Measurements from ENCODE around the gene RBBP9. TPM values are rescaled to one million over a fixed set of nuclear protein-coding genes. Genes with fewer than 3 reads are reported as not detected.

RBBP9 gene
- total RNA-seq, 1 experiment from 2014 or later: 6.8 TPM

DNA sequence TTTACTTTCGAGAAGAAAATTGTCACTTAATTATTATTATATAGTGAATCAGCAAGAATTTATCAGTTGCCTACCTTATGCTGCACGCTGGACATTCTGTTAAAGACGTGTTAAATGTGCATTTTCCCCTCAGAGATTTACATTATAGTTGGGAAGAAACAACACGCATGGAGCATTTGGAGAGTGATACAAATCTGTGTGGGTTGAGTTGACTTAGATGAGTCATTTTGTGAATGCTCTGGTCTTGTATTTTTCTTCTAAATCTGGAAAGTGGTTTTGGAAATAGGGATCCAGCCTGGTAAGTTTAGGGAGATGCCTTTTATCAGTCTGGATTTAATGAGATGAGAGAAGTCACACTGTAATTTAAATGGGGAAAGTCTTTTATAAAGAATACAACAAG, 46.2 kb upstream of the RBBP9 start:
- BruUV-seq (replicated peaks): no TSS peak
- Mint-ChIP-seq H3K36me3 (ENCODE audit: insufficient read depth, unreplicated experiment) (peaks cover 93% of the 10 kb centered on the region), H3K9me3 (ENCODE audit: unreplicated experiment) (no peaks in the 10 kb centered on the region), H3K4me1 (ENCODE audit: insufficient read depth, unreplicated experiment) (peaks cover 7% of the 10 kb centered on the region), H3K27ac (ENCODE audit: low read depth, unreplicated experiment) (no peak overlapping the region), H3K27me3 (ENCODE audit: insufficient read depth, unreplicated experiment) (no peaks in the 10 kb centered on the region), H3K4me3 (ENCODE audit: unreplicated experiment) (no peak overlapping the region)
- intact Hi-C loops (cut with micrococcal nuclease): no loop called here
- CTCF ChIA-PET: interaction anchor here (0.7 kb wide), 1 partner anchor 127 kb away, joined by 5 read pairs; no protein-coding TSS in a partner anchor
- POLR2A ChIA-PET: interaction anchor here (0.9 kb wide), 1 partner anchor 8 kb away, joined by 3 read pairs; no protein-coding TSS in a partner anchor
- TF ChIP-seq, protein P1, sequence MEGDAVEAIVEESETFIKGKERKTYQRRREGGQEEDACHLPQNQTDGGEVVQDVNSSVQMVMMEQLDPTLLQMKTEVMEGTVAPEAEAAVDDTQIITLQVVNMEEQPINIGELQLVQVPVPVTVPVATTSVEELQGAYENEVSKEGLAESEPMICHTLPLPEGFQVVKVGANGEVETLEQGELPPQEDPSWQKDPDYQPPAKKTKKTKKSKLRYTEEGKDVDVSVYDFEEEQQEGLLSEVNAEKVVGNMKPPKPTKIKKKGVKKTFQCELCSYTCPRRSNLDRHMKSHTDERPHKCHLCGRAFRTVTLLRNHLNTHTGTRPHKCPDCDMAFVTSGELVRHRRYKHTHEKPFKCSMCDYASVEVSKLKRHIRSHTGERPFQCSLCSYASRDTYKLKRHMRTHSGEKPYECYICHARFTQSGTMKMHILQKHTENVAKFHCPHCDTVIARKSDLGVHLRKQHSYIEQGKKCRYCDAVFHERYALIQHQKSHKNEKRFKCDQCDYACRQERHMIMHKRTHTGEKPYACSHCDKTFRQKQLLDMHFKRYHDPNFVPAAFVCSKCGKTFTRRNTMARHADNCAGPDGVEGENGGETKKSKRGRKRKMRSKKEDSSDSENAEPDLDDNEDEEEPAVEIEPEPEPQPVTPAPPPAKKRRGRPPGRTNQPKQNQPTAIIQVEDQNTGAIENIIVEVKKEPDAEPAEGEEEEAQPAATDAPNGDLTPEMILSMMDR (IDR thresholded peaks at IDR 0.05; ENCODE audit: unreplicated experiment): no peak
- DNase-seq (ENCODE audit: unreplicated experiment): no peak

GRCh38 chr20:18541741-18542140, 44.7 kb upstream of the RBBP9 start:
- CTCF ChIA-PET: interaction anchor here (1.1 to 1.2 kb wide), 2 partner anchors 19 to 1121 kb away, joined by 3 to 5 read pairs; no protein-coding TSS in a partner anchor
- Mint-ChIP-seq H3K9me3 (ENCODE audit: unreplicated experiment) (no peaks in the 10 kb centered on the region), H3K27me3 (ENCODE audit: insufficient read depth, unreplicated experiment) (no peaks in the 10 kb centered on the region), H3K4me3 (ENCODE audit: unreplicated experiment) (no peak overlapping the region), H3K4me1 (ENCODE audit: insufficient read depth, unreplicated experiment) (peaks cover 7% of the 10 kb centered on the region), H3K36me3 (ENCODE audit: insufficient read depth, unreplicated experiment) (peaks cover 86% of the 10 kb centered on the region), H3K27ac (ENCODE audit: low read depth, unreplicated experiment) (peak overlapping the region; percentile 47)
- DNase-seq (ENCODE audit: unreplicated experiment): peak; percentile 18
- TF ChIP-seq, protein P1 (IDR thresholded peaks at IDR 0.05; ENCODE audit: unreplicated experiment): no peak
- no TSS peak for BruUV-seq (replicated peaks)
- intact Hi-C loops (cut with micrococcal nuclease): no loop called here
- POLR2A ChIA-PET: interaction anchor here (1.2 to 1.7 kb wide), 3 partner anchors 12 to 34 kb away, joined by 3 to 5 read pairs (median 4); partner anchors contain the start of gene SEC23B

DNA sequence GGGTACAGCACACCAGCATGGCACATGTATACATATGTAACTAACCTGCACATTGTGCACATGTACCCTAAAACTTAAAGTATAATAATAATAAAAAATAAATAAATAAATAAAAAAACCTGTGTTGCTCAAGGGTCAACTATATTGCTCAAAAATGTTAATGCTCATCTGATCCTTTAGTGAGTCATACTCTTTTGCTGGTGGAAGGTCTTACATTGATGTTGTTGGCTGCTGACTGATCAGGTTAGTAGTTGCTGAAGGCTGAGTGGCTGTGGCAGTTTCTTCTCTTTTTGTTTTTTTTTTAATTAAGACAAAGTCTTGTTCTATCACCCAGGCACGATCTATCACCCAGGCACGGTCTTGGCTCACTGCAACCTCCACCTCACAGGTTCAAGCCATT, 40.6 kb upstream of the RBBP9 start:
- TF ChIP-seq, protein P1 (IDR thresholded peaks at IDR 0.05; ENCODE audit: unreplicated experiment): no peak
- Mint-ChIP-seq H3K4me3 (ENCODE audit: unreplicated experiment) (no peak overlapping the region), H3K9me3 (ENCODE audit: unreplicated experiment) (no peaks in the 10 kb centered on the region), H3K4me1 (ENCODE audit: insufficient read depth, unreplicated experiment) (peaks cover 7% of the 10 kb centered on the region), H3K27ac (ENCODE audit: low read depth, unreplicated experiment) (no peak overlapping the region), H3K36me3 (ENCODE audit: insufficient read depth, unreplicated experiment) (peaks cover 80% of the 10 kb centered on the region), H3K27me3 (ENCODE audit: insufficient read depth, unreplicated experiment) (no peaks in the 10 kb centered on the region)
- ChIA-PET CTCF (interaction anchor here (0.8 kb wide), 1 partner anchor 124 kb away, joined by 3 read pairs; no protein-coding TSS in a partner anchor), POLR2A (interaction anchor here (0.7 kb wide), 1 partner anchor 12 kb away, joined by 3 read pairs; no protein-coding TSS in a partner anchor)
- intact Hi-C loops (cut with micrococcal nuclease): no loop called here
- peak; percentile 27 for DNase-seq (ENCODE audit: unreplicated experiment)
- no TSS peak for BruUV-seq (replicated peaks)

- no peak for DNase-seq (ENCODE audit: unreplicated experiment)
- intact Hi-C loops (cut with micrococcal nuclease): no loop called here
- H3K4me3 Mint-ChIP-seq (ENCODE audit: unreplicated experiment): no peak overlapping the region
- no TSS peak for BruUV-seq (replicated peaks)
- H3K9me3 Mint-ChIP-seq (ENCODE audit: unreplicated experiment): no peaks in the 10 kb centered on the region
- H3K4me1 Mint-ChIP-seq (ENCODE audit: insufficient read depth, unreplicated experiment): no peaks in the 10 kb centered on the region
- TF ChIP-seq, protein P1 (IDR thresholded peaks at IDR 0.05; ENCODE audit: unreplicated experiment): no peak
- CTCF ChIA-PET: interaction anchor here (1.0 kb wide), 1 partner anchor 20 kb away, joined by 4 read pairs; no protein-coding TSS in a partner anchor
- H3K27me3 Mint-ChIP-seq (ENCODE audit: insufficient read depth, unreplicated experiment): no peaks in the 10 kb centered on the region
- H3K27ac Mint-ChIP-seq (ENCODE audit: low read depth, unreplicated experiment): no peak overlapping the region
- H3K36me3 Mint-ChIP-seq (ENCODE audit: insufficient read depth, unreplicated experiment): peaks cover 78% of the 10 kb centered on the region
- POLR2A ChIA-PET: interaction anchor here (0.7 to 1.1 kb wide), 2 partner anchors 26 to 1483 kb away, joined by 3 read pairs; partner anchors contain the start of genes NAA20 and SEC23B
These were observed 37.1 kb upstream of the RBBP9 start for GRCh38 chr20:18533978-18534644.
